ENCODE data around the gene KCNJ14. TPM values are rescaled to one million over a fixed set of nuclear protein-coding genes. Genes with fewer than 3 reads are reported as not detected.
A peak's percentile ranks its signal among the peaks of the same experiment; 100 is the strongest.
"Not testable (repeated sequence)": the region's sequence is repeated elsewhere in the genome, so short reads cannot be mapped to it uniquely, and the experiment has no call there.

Gene KCNJ14
- total RNA-seq, 4 donors from 2014 or later: 0.19 to 1.9 (median 0.92) TPM

GRCh38 chr19:48484247-48484893, 29.0 kb downstream of the KCNJ14 start:
- in situ Hi-C loops (cut with MboI; ENCODE audit: low sequenced_read_pairs in 4 of 4) (no loop called here), intact Hi-C loops (cut with DNase I; ENCODE audit: low total_unique reads) (no loop called here)
- Histone ChIP-seq H3K9me3 (no peaks in the 10 kb centered on the region), H3K27ac (no peak overlapping the region), H3K4me1 (peaks cover 24 to 30% of the 10 kb centered on the region in 2 donors), H3K4me3 (no peak overlapping the region), H3K27me3 (no peaks in the 10 kb centered on the region), H3K36me3 (no peaks in the 10 kb centered on the region)
- TF ChIP-seq CTCF (IDR thresholded peaks at IDR 0.05 in 4 of 5, conservative IDR thresholded peaks at IDR 0.05 in 1 of 5) (no peak), POLR2A (IDR thresholded peaks at IDR 0.05) (no peak)
- ATAC-seq (no peak), DNase-seq (no peak)

- in situ Hi-C loops (cut with MboI; ENCODE audit: low sequenced_read_pairs in 4 of 4) (no loop called here), intact Hi-C loops (cut with DNase I; ENCODE audit: low total_unique reads) (no loop called here)
- Histone ChIP-seq H3K9me3 (no peaks in the 10 kb centered on the region), H3K36me3 (no peaks in the 10 kb centered on the region), H3K27me3 (peaks cover 0 to 2% (median 1%) of the 10 kb centered on the region in 3 donors), H3K4me3 (no peak overlapping the region), H3K27ac (no peak overlapping the region), H3K4me1 (peaks cover 21 to 27% of the 10 kb centered on the region in 2 donors)
- DNase-seq (no peak), ATAC-seq (no peak)
- no peak for TF ChIP-seq CTCF (IDR thresholded peaks at IDR 0.05 in 4 of 5, conservative IDR thresholded peaks at IDR 0.05 in 1 of 5)
Measured at GRCh38 chr19:48484931-48485612, 29.7 kb downstream of the KCNJ14 start.

GRCh38 chr19:48486706-48487105, 31.3 kb downstream of the KCNJ14 start:
- ATAC-seq, H3K9me3 ChIP-seq: not testable (repeated sequence)

GRCh38 chr19:48487544-48487943, 32.2 kb downstream of the KCNJ14 start:
- H3K9me3 ChIP-seq: no peaks in the 10 kb centered on the region
- no peak overlapping the region for H3K4me3 ChIP-seq
- peaks cover 20 to 25% (median 23%) of the 10 kb centered on the region in 3 donors for H3K27me3 ChIP-seq
- intact Hi-C loops (cut with DNase I; ENCODE audit: low total_unique reads) (no loop called here), in situ Hi-C loops (cut with MboI; ENCODE audit: low sequenced_read_pairs in 4 of 4) (no loop called here)
- no peaks in the 10 kb centered on the region for H3K36me3 ChIP-seq
- H3K4me1 ChIP-seq: peaks cover 9 to 10% of the 10 kb centered on the region in 2 donors
- peak overlapping the region in 3 of 4 donors; percentile 18 to 51 (median 25) for H3K27ac ChIP-seq
- DNase-seq: no peak
- peak in 1 of 2 donors; percentile 9 for ATAC-seq
- no peak for TF ChIP-seq CTCF (IDR thresholded peaks at IDR 0.05 in 4 of 5, conservative IDR thresholded peaks at IDR 0.05 in 1 of 5)
- TF ChIP-seq POLR2A (IDR thresholded peaks at IDR 0.05): no peak

More at GRCh38 chr19:48486706-48487105, 31.3 kb downstream of the KCNJ14 start:
- peaks cover 16 to 17% of the 10 kb centered on the region in 2 donors for H3K4me1 ChIP-seq
- intact Hi-C loops (cut with DNase I; ENCODE audit: low total_unique reads); DNase-seq; H3K27ac ChIP-seq; H3K4me3 ChIP-seq; in situ Hi-C loops (cut with MboI; ENCODE audit: low sequenced_read_pairs in 4 of 4); H3K36me3 ChIP-seq: not testable (repeated sequence)
- peaks cover 13 to 17% (median 14%) of the 10 kb centered on the region in 3 donors for H3K27me3 ChIP-seq

- peak overlapping the region in 3 of 4 donors; percentile 18 to 51 (median 25) for H3K27ac ChIP-seq
- intact Hi-C loops (cut with DNase I; ENCODE audit: low total_unique reads) (no loop called here), in situ Hi-C loops (cut with MboI; ENCODE audit: low sequenced_read_pairs in 4 of 4) (no loop called here)
- peaks cover 20 to 28% (median 23%) of the 10 kb centered on the region in 3 donors for H3K27me3 ChIP-seq
- no peaks in the 10 kb centered on the region for H3K9me3 ChIP-seq
- no peaks in the 10 kb centered on the region for H3K36me3 ChIP-seq
- H3K4me1 ChIP-seq: peaks cover 9% of the 10 kb centered on the region in 2 donors
- ATAC-seq (peak; percentile 61 to 86), DNase-seq (peak; percentile 56 to 88)
- TF ChIP-seq POLR2A (IDR thresholded peaks at IDR 0.05) (no peak), CTCF (IDR thresholded peaks at IDR 0.05 in 4 of 5, conservative IDR thresholded peaks at IDR 0.05 in 1 of 5) (no peak)
- H3K4me3 ChIP-seq: no peak overlapping the region
Measured at GRCh38 chr19:48487948-48488347, 32.6 kb downstream of the KCNJ14 start.

- H3K27ac ChIP-seq: peak overlapping the region in 1 of 4 donors; percentile 51
Measured at GRCh38 chr19:48488478-48488877, 33.1 kb downstream of the KCNJ14 start.

More at GRCh38 chr19:48488478-48488877, 33.1 kb downstream of the KCNJ14 start:
- H3K4me3 ChIP-seq; ATAC-seq; DNase-seq; H3K36me3 ChIP-seq; in situ Hi-C loops (cut with MboI; ENCODE audit: low sequenced_read_pairs in 4 of 4); intact Hi-C loops (cut with DNase I; ENCODE audit: low total_unique reads); H3K9me3 ChIP-seq; H3K4me1 ChIP-seq: not testable (repeated sequence)
- H3K27me3 ChIP-seq: peaks cover 20 to 33% (median 23%) of the 10 kb centered on the region in 3 donors
